Adrenal gland (tissue), 5 donors: Measurements from ENCODE around the gene KLK3.

Experiments
- CTCF ChIP-seq, 6 experiments: fragments of 450-650 bp in 4 of 6; fragments of 200-600 bp in 2 of 6; sonication (generic) in 1 of 6; IDR thresholded peaks; 1 replicate in 5 of 6; 2 replicates in 1 of 6; pipeline versions ENCODE4 v1.5.1 to v1.8.0; 2016 to 2021; ENCODE audit warnings: antibody characterized with exemption in 6 of 6, mild to moderate bottlenecking in 2 of 6, moderate library complexity in 1 of 6
- POLR2A ChIP-seq, 2 donors: fragments of 450-650 bp; IDR thresholded peaks; one replicate each; pipeline ENCODE4 v1.6.1; 2017; ENCODE audit warnings: antibody characterized with exemption in 2 of 2, mild to moderate bottlenecking in 2 of 2, moderate library complexity in 1 of 2
- donor health status: DM: no; HTN: no; CAD: no.

DNA sequence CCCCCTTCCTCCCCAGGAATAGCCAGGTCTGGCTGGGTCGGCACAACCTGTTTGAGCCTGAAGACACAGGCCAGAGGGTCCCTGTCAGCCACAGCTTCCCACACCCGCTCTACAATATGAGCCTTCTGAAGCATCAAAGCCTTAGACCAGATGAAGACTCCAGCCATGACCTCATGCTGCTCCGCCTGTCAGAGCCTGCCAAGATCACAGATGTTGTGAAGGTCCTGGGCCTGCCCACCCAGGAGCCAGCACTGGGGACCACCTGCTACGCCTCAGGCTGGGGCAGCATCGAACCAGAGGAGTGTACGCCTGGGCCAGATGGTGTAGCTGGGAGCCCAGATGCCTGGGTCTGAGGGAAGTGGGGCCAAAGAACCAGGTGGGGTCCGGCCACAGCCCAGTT, 21.7 kb downstream of the KLK3 start:
- TF ChIP-seq CTCF (IDR thresholded peaks at IDR 0.05) (no peak), POLR2A (IDR thresholded peaks at IDR 0.05) (no peak)
